DMS114 treated with DMSO at 0.1 percent for 48 hours (cell line): ENCODE results near the gene SDF4.
A peak's percentile ranks its signal among the peaks of the same experiment; 100 is the strongest.

Experiments used
- DNase-seq: peaks from one replicate; lab custom pipeline; 2025; ENCODE audit not compliant: unreplicated experiment; lab: John Stamatoyannopoulos, UW

SDF4 gene

GRCh38 chr1:1242461-1243265 is 10.9 kb upstream of the SDF4 start:
- DNase-seq, result no peak

GRCh38 chr1:1241588-1242219 is 9.9 kb upstream of the SDF4 start:
- no peak for DNase-seq

- no peak for DNase-seq
These were observed 9.2 kb upstream of the SDF4 start for GRCh38 chr1:1240822-1241587.

- DNase-seq, result no peak
These were observed 8.5 kb upstream of the SDF4 start for GRCh38 chr1:1240348-1240732.

GRCh38 chr1:1239614-1240347 is 8.0 kb upstream of the SDF4 start:
- DNase-seq, result no peak

GRCh38 chr1:1239227-1239613 is 7.4 kb upstream of the SDF4 start:
- no peak for DNase-seq

- DNase-seq, result no peak
These were observed 6.9 kb upstream of the SDF4 start for GRCh38 chr1:1238702-1239178.

GRCh38 chr1:1237874-1238701 is 6.3 kb upstream of the SDF4 start:
- DNase-seq, result no peak

- DNase-seq, result no peak
These were observed 5.4 kb upstream of the SDF4 start for GRCh38 chr1:1236945-1237873.

GRCh38 chr1:1236176-1236763 is 4.5 kb upstream of the SDF4 start:
- no peak for DNase-seq

- no peak for DNase-seq
These were observed 3.4 kb upstream of the SDF4 start for GRCh38 chr1:1235016-1235744.

GRCh38 chr1:1234180-1234808 is 2.5 kb upstream of the SDF4 start:
- DNase-seq, result no peak

GRCh38 chr1:1233567-1233892 is 1.7 kb upstream of the SDF4 start:
- DNase-seq, result no peak

- no peak for DNase-seq
These were observed 1.2 kb upstream of the SDF4 start for GRCh38 chr1:1232796-1233566.

- no peak for DNase-seq
These were observed 501 bp upstream of the SDF4 start, which contains the start of gene B3GALT6 for GRCh38 chr1:1232208-1232795. B3GALT6 (plus strand) TSS chr1:1232237; CDS start chr1:1232279, 42 bp downstream.

- peak; percentile 36 for DNase-seq
These were observed 973 bp downstream of the SDF4 start for GRCh38 chr1:1230656-1231399.
